Measurements from ENCODE around the gene PLEKHJ1. TPM values are rescaled to one million over a fixed set of nuclear protein-coding genes. Genes with fewer than 3 reads are reported as not detected.
A peak's percentile ranks its signal among the peaks of the same experiment; 100 is the strongest.

The PLEKHJ1 gene
- total and polyA plus RNA-seq, 9 of the 15 experiments (the other 6 are each of a cell fraction or from before 2014, with no cell fraction given) = 1.5 to 188 (median 63.9) TPM

- TF ChIP-seq SRSF3 (IDR thresholded peaks at IDR 0.05; ENCODE audit: insufficient read depth, low read length) (peak; percentile 86; the same call in 1 of the 2 replicates), CEBPG (CRISPR knock-in tag; IDR thresholded peaks at IDR 0.05) (peak; percentile 89), CEBPG (tag; conservative IDR thresholded peaks at IDR 0.05 in 1 of 2, IDR thresholded peaks at IDR 0.05 in 1 of 2) (peak; percentile 97 to 98), PHTF2 (CRISPR knock-in tag; IDR thresholded peaks at IDR 0.05) (0 out of 2 replicates have a peak, but pooled peaks have one; percentile 76), NR3C1 (CRISPR knock-in tag; IDR thresholded peaks at IDR 0.05) (no peak), PATZ1 (CRISPR knock-in tag; IDR thresholded peaks at IDR 0.05; ENCODE audit: borderline replicate concordance) (no peak), TFE3 (CRISPR knock-in tag; IDR thresholded peaks at IDR 0.05) (peak; percentile 31; the same call in 1 of the 2 replicates), TBP (optimal IDR thresholded peaks at IDR 0.05; ENCODE audit: low read depth, low read length) (peak; percentile 8), ETS1 (conservative IDR thresholded peaks at IDR 0.05; ENCODE audit: control insufficient read depth, low read depth, low read length) (0 out of 2 replicates have a peak, but pooled peaks have one; percentile 11), CXXC5 (CRISPR knock-in tag; IDR thresholded peaks at IDR 0.05) (peak; percentile 62; the same call in 1 of the 2 replicates), EGR1 (conservative IDR thresholded peaks at IDR 0.05) (peak; percentile 53), PTRF (tag; IDR thresholded peaks at IDR 0.05) (no peak), REST (IDR thresholded peaks at IDR 0.05; ENCODE audit: borderline replicate concordance) (no peak), REST (CRISPR knock-in tag; IDR thresholded peaks at IDR 0.05; ENCODE audit: low read depth) (0 out of 2 replicates have a peak, but pooled peaks have one; percentile 54)
These were observed 34.5 kb upstream of the PLEKHJ1 start (continued) for GRCh38 chr19:2270423-2271233.

Measured in K562 (cell line).